Ecto neural progenitor cell (in vitro differentiated cells): Measurements from ENCODE around the gene ERVK3-1.
"Not testable (repeated sequence)": the region's sequence is repeated elsewhere in the genome, so short reads cannot be mapped to it uniquely, and the experiment has no call there.

Experiments
- DNase-seq: peaks from one replicate; pipeline ENCODE4 v3.0.0-alpha.2; 2018; ENCODE audit warnings: low spot score

ERVK3-1 gene

GRCh38 chr19:58305065-58305931, at the start of gene ERVK3-1:
Gene ERVK3-1 (plus strand): TSS chr19:58305377. CDS start chr19:58312169, 6,792 bp downstream.
- peak; percentile 94 for DNase-seq

GRCh38 chr19:58258259-58258658, 46.9 kb upstream of the ERVK3-1 start:
- not testable (repeated sequence) for DNase-seq

GRCh38 chr19:58261600-58261967, 43.6 kb upstream of the ERVK3-1 start:
- DNase-seq = no peak

- DNase-seq = no peak
These were observed 42.9 kb upstream of the ERVK3-1 start for GRCh38 chr19:58261968-58262921.

- no peak for DNase-seq
These were observed 42.3 kb upstream of the ERVK3-1 start for GRCh38 chr19:58262922-58263296.

GRCh38 chr19:58265100-58265499, 40.1 kb upstream of the ERVK3-1 start:
- DNase-seq = no peak

- no peak for DNase-seq
These were observed 36.8 kb upstream of the ERVK3-1 start for GRCh38 chr19:58268344-58268743.

- DNase-seq = no peak
These were observed 30.4 kb upstream of the ERVK3-1 start for GRCh38 chr19:58274771-58275201.

GRCh38 chr19:58275564-58275963, 29.6 kb upstream of the ERVK3-1 start:
- no peak for DNase-seq

- no peak for DNase-seq
These were observed 28.0 kb upstream of the ERVK3-1 start for GRCh38 chr19:58277197-58277596.

- no peak for DNase-seq
These were observed 27.2 kb upstream of the ERVK3-1 start for GRCh38 chr19:58277748-58278540.

- peak; percentile 99 for DNase-seq
These were observed 26.6 kb upstream of the ERVK3-1 start, which contains the start of gene ZNF8 for GRCh38 chr19:58278541-58279041. Gene ZNF8 (plus strand): TSS chr19:58278955. CDS start chr19:58279082, 127 bp downstream.

- no peak for DNase-seq
These were observed 25.9 kb upstream of the ERVK3-1 start for GRCh38 chr19:58279042-58279924.

GRCh38 chr19:58279925-58280316, 25.3 kb upstream of the ERVK3-1 start:
- no peak for DNase-seq

- no peak for DNase-seq
These were observed 21.0 kb upstream of the ERVK3-1 start for GRCh38 chr19:58284199-58284598.

GRCh38 chr19:58291943-58292342, 13.2 kb upstream of the ERVK3-1 start:
- no peak for DNase-seq

- DNase-seq = no peak
These were observed 10.3 kb upstream of the ERVK3-1 start for GRCh38 chr19:58294743-58295374.

GRCh38 chr19:58296104-58296503, 9.1 kb upstream of the ERVK3-1 start:
- no peak for DNase-seq

GRCh38 chr19:58300620-58301019, 4.6 kb upstream of the ERVK3-1 start:
- no peak for DNase-seq

GRCh38 chr19:58304255-58304654, 922 bp upstream of the ERVK3-1 start:
- DNase-seq = no peak
